H1 (cell line): ENCODE data around the gene PACC1. TPM values are rescaled to one million over a fixed set of nuclear protein-coding genes. Genes with fewer than 3 reads are reported as not detected.

Experiments used
- RAD21 ChIP-seq, 2 experiments: IDR thresholded peaks in 1 of 2; conservative IDR thresholded peaks in 1 of 2; 2 replicates each; pipeline ENCODE4 v1.6.1; 2011; ENCODE audit warnings: low read depth in 2 of 2, low read length in 2 of 2, improper control_type of control experiment in 1 of 2, inconsistent platforms in 1 of 2, mild to moderate bottlenecking in 1 of 2, moderate library complexity in 1 of 2
- polyA plus RNA-seq, 7 experiments: library from polyadenylated mRNA; depleted of rRNA in 3 of 7; stranded (reverse) in 5 of 7; unstranded in 2 of 7; fragments of >200 nt in 5 of 7; fragments of 200-250 nt in 2 of 7; gene quantifications; 1 replicate in 5 of 7; 2 replicates in 1 of 7; 4 replicates in 1 of 7; pipeline versions ENCODE4 v1.2.1 to v1.2.3, GENCODE V29; 2011 to 2013; ENCODE audit warnings: missing spikeins in 2 of 7, mixed read lengths in 2 of 7
- total RNA-seq: library from RNA; stranded (reverse); fragmentation: NEBNext Ultra II Directional; extraction: Animal tissue kit (Norgen Biotek cat#: 25700); gene quantifications from 2 replicates; pipeline ENCODE4 v1.2.1, GENCODE V29; 2021

The PACC1 gene
- total and polyA plus RNA-seq, 2 of the 8 experiments (the other 6 are each of a cell fraction or from before 2014, with no cell fraction given) = 18.8 to 23.5 TPM

- TF ChIP-seq RAD21 (IDR thresholded peaks at IDR 0.05 in 1 of 2, conservative IDR thresholded peaks at IDR 0.05 in 1 of 2; ENCODE audit: low read depth in 2 of 2, low read length in 2 of 2) = no peak
Measured at GRCh38 chr1:212447478-212447877, 32.8 kb upstream of the PACC1 start (continued).
